ENCODE data around the gene SLC9A9. TPM values are rescaled to one million over a fixed set of nuclear protein-coding genes. Genes with fewer than 3 reads are reported as not detected.

SLC9A9 gene
- total RNA-seq, 1 experiment from 2014 or later = 1.4 TPM

GRCh38 chr3:143810166-143810952 lies 37.9 kb downstream of the SLC9A9 start:
- Histone ChIP-seq H3K27ac (ENCODE audit: low read depth, low read length, poor library complexity, severe bottlenecking) (no peak overlapping the region), H3K27me3 (replicated peaks; ENCODE audit: insufficient read depth, low read depth, low read length, poor library complexity) (no peaks in the 10 kb centered on the region), H3K9me3 (ENCODE audit: low read depth, low read length, poor library complexity, severe bottlenecking) (no peaks in the 10 kb centered on the region), H3K4me1 (ENCODE audit: insufficient read depth, low read length, poor library complexity, severe bottlenecking) (no peaks in the 10 kb centered on the region), H3K4me3 (ENCODE audit: low read depth, low read length, poor library complexity, severe bottlenecking) (no peak overlapping the region), H3K36me3 (ENCODE audit: insufficient read depth, low read length, poor library complexity, severe bottlenecking) (no peaks in the 10 kb centered on the region)
- intact Hi-C loops (cut with micrococcal nuclease; ENCODE audit: unreplicated experiment) = no loop called here
- no peak for DNase-seq (ENCODE audit: low spot score)
- ChIA-PET POLR2A (ENCODE audit: low non-redundant PET) (no interaction called here), CTCF (no interaction called here)
- no peak for TF ChIP-seq EZH2 (IDR thresholded peaks at IDR 0.05; ENCODE audit: borderline replicate concordance, low read depth, low read length, poor library complexity, severe bottlenecking)
- no peak for TF ChIP-seq CTCF (conservative IDR thresholded peaks at IDR 0.05; ENCODE audit: low read depth, low read length)
- BruUV-seq (replicated peaks) = no TSS peak

DNA sequence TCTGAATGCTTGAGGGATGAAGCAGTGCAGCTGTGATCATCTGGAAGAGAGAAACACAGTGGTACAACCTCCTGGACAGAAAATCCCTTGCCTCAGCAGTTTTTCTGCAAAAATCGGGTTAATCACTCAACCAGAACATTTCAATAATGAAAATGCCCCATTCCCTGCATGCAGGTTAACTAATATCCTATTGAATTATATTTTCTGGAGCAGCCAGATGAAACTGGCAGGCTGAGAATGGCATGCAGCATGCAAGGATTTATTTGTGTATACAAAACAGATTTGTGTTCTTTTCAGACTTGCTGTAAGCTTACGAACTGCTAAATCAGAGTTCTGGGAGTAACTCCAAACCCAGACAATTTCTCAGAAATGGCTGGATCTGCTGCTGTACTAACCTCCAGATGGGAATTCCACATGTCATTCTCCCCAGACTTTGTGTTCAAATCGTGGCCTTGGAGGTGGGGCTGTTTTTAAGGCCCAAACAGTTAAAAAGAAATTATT lies 39.1 kb downstream of the SLC9A9 start:
- no peaks in the 10 kb centered on the region for H3K4me1 ChIP-seq (ENCODE audit: insufficient read depth, low read length, poor library complexity, severe bottlenecking)
- POLR2A ChIA-PET (ENCODE audit: low non-redundant PET) = no interaction called here
- no peak overlapping the region for H3K4me3 ChIP-seq (ENCODE audit: low read depth, low read length, poor library complexity, severe bottlenecking)
- H3K27me3 ChIP-seq (replicated peaks; ENCODE audit: insufficient read depth, low read depth, low read length, poor library complexity) = no peaks in the 10 kb centered on the region
- CTCF ChIA-PET = no interaction called here
- intact Hi-C loops (cut with micrococcal nuclease; ENCODE audit: unreplicated experiment) = no loop called here
- no peaks in the 10 kb centered on the region for H3K36me3 ChIP-seq (ENCODE audit: insufficient read depth, low read length, poor library complexity, severe bottlenecking)
- TF ChIP-seq EZH2 (IDR thresholded peaks at IDR 0.05; ENCODE audit: borderline replicate concordance, low read depth, low read length, poor library complexity, severe bottlenecking) (no peak), CTCF (conservative IDR thresholded peaks at IDR 0.05; ENCODE audit: low read depth, low read length) (no peak)
- no TSS peak for BruUV-seq (replicated peaks)
- H3K9me3 ChIP-seq (ENCODE audit: low read depth, low read length, poor library complexity, severe bottlenecking) = no peaks in the 10 kb centered on the region
- H3K27ac ChIP-seq (ENCODE audit: low read depth, low read length, poor library complexity, severe bottlenecking) = no peak overlapping the region
- DNase-seq (ENCODE audit: low spot score) = no peak

DNA sequence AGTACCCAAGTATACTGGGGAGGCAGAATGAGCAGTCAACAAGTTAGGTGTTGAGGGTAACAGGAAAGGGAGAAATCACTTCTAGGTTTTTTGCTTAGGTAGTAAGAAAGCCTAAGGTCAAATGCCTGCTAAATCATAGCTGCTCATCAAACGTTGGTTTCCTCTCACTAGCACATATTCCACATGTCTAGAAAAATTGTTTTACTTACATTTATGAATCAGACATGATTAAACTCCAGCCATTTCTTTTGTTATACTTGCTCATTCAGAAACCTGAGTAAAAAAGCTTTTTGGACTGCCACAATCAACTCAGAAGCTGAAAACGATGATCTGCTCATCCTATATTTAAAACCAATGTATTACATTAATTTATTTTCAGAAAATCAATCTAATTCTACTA lies 40.2 kb downstream of the SLC9A9 start:
- no peaks in the 10 kb centered on the region for H3K27me3 ChIP-seq (replicated peaks; ENCODE audit: insufficient read depth, low read depth, low read length, poor library complexity)
- H3K4me1 ChIP-seq (ENCODE audit: insufficient read depth, low read length, poor library complexity, severe bottlenecking) = no peaks in the 10 kb centered on the region
- no peak for DNase-seq (ENCODE audit: low spot score)
- ChIA-PET POLR2A (ENCODE audit: low non-redundant PET) (no interaction called here), CTCF (no interaction called here)
- no peaks in the 10 kb centered on the region for H3K36me3 ChIP-seq (ENCODE audit: insufficient read depth, low read length, poor library complexity, severe bottlenecking)
- TF ChIP-seq EZH2 (IDR thresholded peaks at IDR 0.05; ENCODE audit: borderline replicate concordance, low read depth, low read length, poor library complexity, severe bottlenecking) (no peak), CTCF (conservative IDR thresholded peaks at IDR 0.05; ENCODE audit: low read depth, low read length) (no peak)
- H3K27ac ChIP-seq (ENCODE audit: low read depth, low read length, poor library complexity, severe bottlenecking) = no peak overlapping the region
- intact Hi-C loops (cut with micrococcal nuclease; ENCODE audit: unreplicated experiment) = no loop called here
- H3K4me3 ChIP-seq (ENCODE audit: low read depth, low read length, poor library complexity, severe bottlenecking) = no peak overlapping the region
- no peaks in the 10 kb centered on the region for H3K9me3 ChIP-seq (ENCODE audit: low read depth, low read length, poor library complexity, severe bottlenecking)
- BruUV-seq (replicated peaks) = no TSS peak
